ENCODE results near the gene TRIM25. TPM values are rescaled to one million over a fixed set of nuclear protein-coding genes. Genes with fewer than 3 reads are reported as not detected.

Gene TRIM25
- total and polyA plus RNA-seq, 2 of the 8 experiments (the other 6 are each of a cell fraction or from before 2014, with no cell fraction given): 16.6 to 38.9 TPM

DNA sequence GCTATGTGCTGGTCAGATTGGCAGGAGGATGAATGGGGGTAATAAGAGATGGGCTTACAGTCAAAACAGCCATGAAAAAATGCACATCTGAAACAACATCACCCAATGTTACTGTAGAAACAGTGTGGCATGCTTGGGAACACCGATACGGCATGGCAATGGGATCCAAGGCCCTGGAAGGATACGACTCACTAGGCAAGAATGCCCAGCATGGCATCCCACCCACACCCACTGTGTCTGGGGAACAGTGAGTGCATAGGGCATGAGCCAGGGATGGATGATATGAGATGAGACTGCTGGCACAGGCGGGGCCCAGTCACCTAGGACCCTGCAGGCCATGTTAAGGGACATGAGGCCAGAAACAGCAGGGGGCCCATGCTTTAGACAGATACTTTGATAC is 11.5 kb downstream of the TRIM25 start:
- H3K14ac ChIP-seq (ENCODE audit: insufficient read length): no peak overlapping the region
- H3K23me2 ChIP-seq (ENCODE audit: low read depth, low read length): no peaks in the 10 kb centered on the region
- H3K9me3 ChIP-seq (ENCODE audit: insufficient read depth in 2 of 2, low read depth in 1 of 2, low read length in 1 of 2): no peaks in the 10 kb centered on the region
- ChIA-PET CTCF (ENCODE audit: partially characterized antibody) (interaction anchor here (2.1 kb wide), 1 partner anchor 11 kb away, joined by 11 read pairs; no protein-coding TSS in a partner anchor), POLR2A (ENCODE audit: partially characterized antibody) (interaction anchor here (1.3 kb wide), 1 partner anchor 13 kb away, joined by 3 read pairs; no protein-coding TSS in a partner anchor)
- H3K4me1 ChIP-seq (replicated peaks in 1 of 4; ENCODE audit: control insufficient read depth in 3 of 4, insufficient read depth in 4 of 4, low read length in 3 of 4): no peaks in the 10 kb centered on the region
- no peak overlapping the region for H3K23ac ChIP-seq (ENCODE audit: insufficient read length)
- H3K9ac ChIP-seq (replicated peaks in 1 of 4; ENCODE audit: extremely low read depth in 1 of 4, low read depth in 3 of 4, low read length in 3 of 4): no peak overlapping the region
- no peak overlapping the region for H2AK5ac ChIP-seq (ENCODE audit: low read depth, low read length)
- WGBS, 2 experiments (ENCODE audit: extremely low coverage in 1 of 2, insufficient coverage in 1 of 2, insufficient read length in 1 of 2, insufficient replicate concordance in 2 of 2, low coverage in 1 of 2, low lambda C conversion rate in 2 of 2, missing lambda C conversion rate in 1 of 2): 94% methylated on average over 4 of the region's 4 CpGs; no CpG with 5 or more reads in 1 of the 2 experiments
- peaks cover 0 to 3% of the 10 kb centered on the region in 2 experiments for H4K20me1 ChIP-seq (replicated peaks in 1 of 2; ENCODE audit: control insufficient read depth in 1 of 2, insufficient read depth in 2 of 2, low read length in 2 of 2)
- no peak for FAIRE-seq
- H3K27ac ChIP-seq (ENCODE audit: low read depth, low read length): no peak overlapping the region
- no peak overlapping the region for H2BK120ac ChIP-seq (replicated peaks; ENCODE audit: low read depth, low read length)
- no peak overlapping the region for H2BK5ac ChIP-seq (ENCODE audit: low read depth, low read length)
- H4K91ac ChIP-seq (replicated peaks; ENCODE audit: insufficient read length, low read length): no peak overlapping the region
- H3K4me3 ChIP-seq (ENCODE audit: extremely low read depth in 1 of 4, insufficient read depth in 2 of 4, low read depth in 3 of 4, low read length in 4 of 4): no peak overlapping the region
- TF ChIP-seq KDM1A (IDR thresholded peaks at IDR 0.05; ENCODE audit: borderline replicate concordance, low read length) (no peak), CREB1 (IDR thresholded peaks at IDR 0.05) (no peak)
- no peak overlapping the region for H2BK15ac ChIP-seq (ENCODE audit: low read length)
- H4K8ac ChIP-seq (ENCODE audit: extremely low read depth, insufficient read depth, low read length): no peak overlapping the region
- H2BK20ac ChIP-seq (ENCODE audit: low read length): no peak overlapping the region
- H2BK12ac ChIP-seq (ENCODE audit: low read depth, low read length): no peak overlapping the region
- H3K79me2 ChIP-seq (ENCODE audit: control insufficient read depth in 1 of 2, insufficient read depth in 2 of 2, low read length in 2 of 2): no peaks in the 10 kb centered on the region
- H3K27me3 ChIP-seq (replicated peaks in 1 of 4; ENCODE audit: control insufficient read depth in 3 of 4, extremely low read depth in 1 of 4, insufficient read depth in 3 of 4, low read length in 3 of 4): no peaks in the 10 kb centered on the region
- no peak for DNase-seq (ENCODE audit: low read depth in 1 of 2, low spot score in 2 of 2)
- no peak overlapping the region for H2AFZ ChIP-seq (ENCODE audit: low read length)
- no peak overlapping the region for H3K4me2 ChIP-seq (ENCODE audit: insufficient read depth in 1 of 2, low read depth in 2 of 2, low read length in 2 of 2)
- no peak overlapping the region for H3K4ac ChIP-seq (replicated peaks; ENCODE audit: insufficient read length, low read depth, low read length)
- no peak overlapping the region for H3K56ac ChIP-seq (replicated peaks; ENCODE audit: insufficient read length, low read depth, low read length)
- peaks cover 6 to 55% (median 23%) of the 10 kb centered on the region in 4 experiments; a peak in 6 of 8 replicates for H3K36me3 ChIP-seq (ENCODE audit: control insufficient read depth in 2 of 4, insufficient read depth in 4 of 4, low read length in 3 of 4)
- no peak overlapping the region for H3K18ac ChIP-seq (ENCODE audit: extremely low read depth, low read length)
- H4K5ac ChIP-seq (ENCODE audit: insufficient read length, low read depth, low read length): no peak overlapping the region
- no peaks in the 10 kb centered on the region for H3K79me1 ChIP-seq (ENCODE audit: low read depth, low read length)

Measured in H1 (cell line).